ENCODE data around the gene BMP2. TPM values are rescaled to one million over a fixed set of nuclear protein-coding genes. Genes with fewer than 3 reads are reported as not detected.

Gene BMP2
- total and polyA plus RNA-seq, 2 donors from 2014 or later: 3.3 to 8.7 TPM

DNA sequence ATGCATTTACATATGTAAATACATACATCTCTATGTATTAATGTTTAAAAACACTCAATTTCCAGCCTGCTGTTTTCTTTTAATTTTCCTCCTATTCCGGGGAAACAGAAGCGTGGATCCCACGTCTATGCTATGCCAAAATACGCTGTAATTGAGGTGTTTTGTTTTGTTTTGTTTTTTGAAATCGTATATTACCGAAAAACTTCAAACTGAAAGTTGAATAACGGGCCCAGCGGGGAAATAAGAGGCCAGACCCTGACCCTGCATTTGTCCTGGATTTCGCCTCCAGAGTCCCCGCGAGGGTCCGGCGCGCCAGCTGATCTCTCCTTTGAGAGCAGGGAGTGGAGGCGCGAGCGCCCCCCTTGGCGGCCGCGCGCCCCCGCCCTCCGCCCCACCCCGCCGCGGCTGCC is 355 bp upstream of the BMP2 start:
- Histone ChIP-seq H3K36me3 (ENCODE audit: control insufficient read depth in 2 of 3, insufficient read depth in 3 of 3, low read length in 3 of 3) (no peaks in the 10 kb centered on the region), H3K9ac (ENCODE audit: low read length in 3 of 3) (peak overlapping the region in 2 of 3 donors; percentile 50 to 51), H3K4me3 (ENCODE audit: low read length in 3 of 3) (peak overlapping the region; percentile 65 to 72 (median 66)), H3K4me1 (ENCODE audit: control insufficient read depth in 2 of 3, insufficient read depth in 2 of 3, low read depth in 1 of 3, low read length in 3 of 3) (peaks cover 0 to 11% (median 0%) of the 10 kb centered on the region in 3 donors), H3K27me3 (ENCODE audit: control insufficient read depth, insufficient read depth, low read length) (no peaks in the 10 kb centered on the region), H3K9me3 (ENCODE audit: control insufficient read depth in 2 of 3, insufficient read depth in 1 of 3, low read length in 3 of 3) (no peaks in the 10 kb centered on the region), H3K27ac (ENCODE audit: low read depth in 2 of 2, low read length in 2 of 2) (peak overlapping the region in 1 of 2 donors; percentile 15)
- TF ChIP-seq, protein P1, sequence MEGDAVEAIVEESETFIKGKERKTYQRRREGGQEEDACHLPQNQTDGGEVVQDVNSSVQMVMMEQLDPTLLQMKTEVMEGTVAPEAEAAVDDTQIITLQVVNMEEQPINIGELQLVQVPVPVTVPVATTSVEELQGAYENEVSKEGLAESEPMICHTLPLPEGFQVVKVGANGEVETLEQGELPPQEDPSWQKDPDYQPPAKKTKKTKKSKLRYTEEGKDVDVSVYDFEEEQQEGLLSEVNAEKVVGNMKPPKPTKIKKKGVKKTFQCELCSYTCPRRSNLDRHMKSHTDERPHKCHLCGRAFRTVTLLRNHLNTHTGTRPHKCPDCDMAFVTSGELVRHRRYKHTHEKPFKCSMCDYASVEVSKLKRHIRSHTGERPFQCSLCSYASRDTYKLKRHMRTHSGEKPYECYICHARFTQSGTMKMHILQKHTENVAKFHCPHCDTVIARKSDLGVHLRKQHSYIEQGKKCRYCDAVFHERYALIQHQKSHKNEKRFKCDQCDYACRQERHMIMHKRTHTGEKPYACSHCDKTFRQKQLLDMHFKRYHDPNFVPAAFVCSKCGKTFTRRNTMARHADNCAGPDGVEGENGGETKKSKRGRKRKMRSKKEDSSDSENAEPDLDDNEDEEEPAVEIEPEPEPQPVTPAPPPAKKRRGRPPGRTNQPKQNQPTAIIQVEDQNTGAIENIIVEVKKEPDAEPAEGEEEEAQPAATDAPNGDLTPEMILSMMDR (IDR thresholded peaks at IDR 0.05; ENCODE audit: borderline replicate concordance, extremely low read depth, insufficient read depth): no peak
- DNase-seq (peak in 1 of 5 donors; percentile 65), FAIRE-seq (no peak)
- intact Hi-C loops (cut with DNase I): no loop called here

DNA sequence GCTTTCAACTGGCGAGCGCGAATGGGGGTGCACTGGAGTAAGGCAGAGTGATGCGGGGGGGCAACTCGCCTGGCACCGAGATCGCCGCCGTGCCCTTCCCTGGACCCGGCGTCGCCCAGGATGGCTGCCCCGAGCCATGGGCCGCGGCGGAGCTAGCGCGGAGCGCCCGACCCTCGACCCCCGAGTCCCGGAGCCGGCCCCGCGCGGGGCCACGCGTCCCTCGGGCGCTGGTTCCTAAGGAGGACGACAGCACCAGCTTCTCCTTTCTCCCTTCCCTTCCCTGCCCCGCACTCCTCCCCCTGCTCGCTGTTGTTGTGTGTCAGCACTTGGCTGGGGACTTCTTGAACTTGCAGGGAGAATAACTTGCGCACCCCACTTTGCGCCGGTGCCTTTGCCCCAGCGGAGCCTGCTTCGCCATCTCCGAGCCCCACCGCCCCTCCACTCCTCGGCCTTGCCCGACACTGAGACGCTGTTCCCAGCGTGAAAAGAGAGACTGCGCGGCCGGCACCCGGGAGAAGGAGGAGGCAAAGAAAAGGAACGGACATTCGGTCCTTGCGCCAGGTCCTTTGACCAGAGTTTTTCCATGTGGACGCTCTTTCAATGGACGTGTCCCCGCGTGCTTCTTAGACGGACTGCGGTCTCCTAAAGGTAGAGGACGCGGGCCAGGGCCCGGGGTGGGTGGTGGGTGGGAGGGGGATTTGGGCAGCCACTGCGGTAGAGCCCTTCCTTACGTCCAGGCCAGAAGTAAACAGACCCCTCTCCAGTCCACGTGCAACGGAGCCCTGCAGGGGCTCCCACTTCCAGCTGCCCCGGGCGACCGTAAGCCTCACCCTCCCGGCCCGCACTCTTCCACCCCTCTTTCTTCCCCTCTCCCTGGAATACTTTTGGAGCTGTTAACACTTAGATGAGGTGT is 998 bp downstream of the BMP2 start:
- H3K27me3 ChIP-seq (ENCODE audit: control insufficient read depth, insufficient read depth, low read length): no peaks in the 10 kb centered on the region
- no peaks in the 10 kb centered on the region for H3K36me3 ChIP-seq (ENCODE audit: control insufficient read depth in 2 of 3, insufficient read depth in 3 of 3, low read length in 3 of 3)
- H3K9ac ChIP-seq (ENCODE audit: low read length in 3 of 3): peak overlapping the region; percentile 0 to 60 (median 30)
- DNase-seq (peak; percentile 45 to 83 (median 60)), FAIRE-seq (no peak)
- TF ChIP-seq, protein P1 (IDR thresholded peaks at IDR 0.05; ENCODE audit: borderline replicate concordance, extremely low read depth, insufficient read depth): no peak
- peaks cover 0 to 11% (median 0%) of the 10 kb centered on the region in 3 donors for H3K4me1 ChIP-seq (ENCODE audit: control insufficient read depth in 2 of 3, insufficient read depth in 2 of 3, low read depth in 1 of 3, low read length in 3 of 3)
- H3K9me3 ChIP-seq (ENCODE audit: control insufficient read depth in 2 of 3, insufficient read depth in 1 of 3, low read length in 3 of 3): no peaks in the 10 kb centered on the region
- peak overlapping the region; percentile 57 to 69 (median 60) for H3K4me3 ChIP-seq (ENCODE audit: low read length in 3 of 3)
- H3K27ac ChIP-seq (ENCODE audit: low read depth in 2 of 2, low read length in 2 of 2): peak overlapping the region; percentile 59 to 64
- intact Hi-C loops (cut with DNase I): no loop called here

DNA sequence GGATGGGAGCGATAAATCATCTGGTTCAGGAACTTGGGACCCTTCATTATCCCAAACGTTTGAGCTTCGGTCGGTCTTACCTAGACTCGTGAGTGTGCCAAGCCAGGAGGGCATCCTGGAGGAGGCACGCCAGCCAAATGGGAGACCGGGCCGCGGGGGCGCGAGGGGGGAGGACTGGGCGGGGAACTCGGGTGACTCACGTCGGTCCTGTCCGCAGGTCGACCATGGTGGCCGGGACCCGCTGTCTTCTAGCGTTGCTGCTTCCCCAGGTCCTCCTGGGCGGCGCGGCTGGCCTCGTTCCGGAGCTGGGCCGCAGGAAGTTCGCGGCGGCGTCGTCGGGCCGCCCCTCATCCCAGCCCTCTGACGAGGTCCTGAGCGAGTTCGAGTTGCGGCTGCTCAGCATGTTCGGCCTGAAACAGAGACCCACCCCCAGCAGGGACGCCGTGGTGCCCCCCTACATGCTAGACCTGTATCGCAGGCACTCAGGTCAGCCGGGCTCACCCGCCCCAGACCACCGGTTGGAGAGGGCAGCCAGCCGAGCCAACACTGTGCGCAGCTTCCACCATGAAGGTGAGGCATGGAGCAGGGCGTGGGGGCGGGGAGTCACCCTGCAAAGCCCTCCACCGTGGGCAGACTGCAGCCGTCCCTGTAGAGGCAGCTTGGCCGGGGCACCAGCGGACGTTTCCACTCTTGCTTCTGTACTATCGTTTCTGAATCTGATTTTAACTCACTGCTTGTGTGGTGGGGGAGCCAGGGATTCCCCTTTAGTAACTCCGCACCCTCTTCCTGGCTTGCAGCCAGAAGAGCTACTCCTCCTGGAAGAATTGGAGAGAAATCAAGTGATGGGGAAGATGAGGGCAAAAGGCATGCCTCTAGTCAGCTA is 2.7 kb downstream of the BMP2 start:
- FAIRE-seq: no peak

More for the DNA sequence above, 2.7 kb downstream of the BMP2 start:
- H3K4me3 ChIP-seq (ENCODE audit: low read length in 3 of 3): peak overlapping the region; percentile 54 to 82 (median 66)
- H3K36me3 ChIP-seq (ENCODE audit: control insufficient read depth in 2 of 3, insufficient read depth in 3 of 3, low read length in 3 of 3): no peaks in the 10 kb centered on the region
- DNase-seq: peak; percentile 26 to 85 (median 68)
- peak overlapping the region in 2 of 3 donors; percentile 13 to 73 for H3K9ac ChIP-seq (ENCODE audit: low read length in 3 of 3)
- TF ChIP-seq, protein P1 (IDR thresholded peaks at IDR 0.05; ENCODE audit: borderline replicate concordance, extremely low read depth, insufficient read depth): no peak
- H3K9me3 ChIP-seq (ENCODE audit: control insufficient read depth in 2 of 3, insufficient read depth in 1 of 3, low read length in 3 of 3): no peaks in the 10 kb centered on the region
- no peaks in the 10 kb centered on the region for H3K27me3 ChIP-seq (ENCODE audit: control insufficient read depth, insufficient read depth, low read length)
- intact Hi-C loops (cut with DNase I): no loop called here
- H3K27ac ChIP-seq (ENCODE audit: low read depth in 2 of 2, low read length in 2 of 2): no peak overlapping the region
- peaks cover 0 to 11% (median 0%) of the 10 kb centered on the region in 3 donors for H3K4me1 ChIP-seq (ENCODE audit: control insufficient read depth in 2 of 3, insufficient read depth in 2 of 3, low read depth in 1 of 3, low read length in 3 of 3)

All from kidney (tissue), 14 donors.